Measurements from ENCODE around the gene NDUFB7. TPM values are rescaled to one million over a fixed set of nuclear protein-coding genes. Genes with fewer than 3 reads are reported as not detected.
A peak's percentile ranks its signal among the peaks of the same experiment; 100 is the strongest.

The NDUFB7 gene
- total RNA-seq, 1 donor from 2014 or later = 501 TPM

GRCh38 chr19:14529254-14530004 lies 42.4 kb downstream of the NDUFB7 start, which contains the start of gene TECR:
Gene TECR (plus strand): TSS chr19:14529594. CDS start chr19:14529697, 103 bp downstream.
- Histone ChIP-seq H3K4me3 (peak within 1 kb of the TSS; percentile 82), H3K27ac (replicated peaks) (peak within 1 kb of the TSS; percentile 95), H3K4me1 (peaks cover 49% of the 10 kb centered on the region), H3K27me3 (ENCODE audit: low read depth) (no peaks in the 10 kb centered on the region), H3K36me3 (no peaks in the 10 kb centered on the region), H3K9me3 (replicated peaks) (no peaks in the 10 kb centered on the region)
- peak; percentile 100 for DNase-seq
- intact Hi-C loops (cut with micrococcal nuclease) = no loop called here
- TF ChIP-seq, protein P1, sequence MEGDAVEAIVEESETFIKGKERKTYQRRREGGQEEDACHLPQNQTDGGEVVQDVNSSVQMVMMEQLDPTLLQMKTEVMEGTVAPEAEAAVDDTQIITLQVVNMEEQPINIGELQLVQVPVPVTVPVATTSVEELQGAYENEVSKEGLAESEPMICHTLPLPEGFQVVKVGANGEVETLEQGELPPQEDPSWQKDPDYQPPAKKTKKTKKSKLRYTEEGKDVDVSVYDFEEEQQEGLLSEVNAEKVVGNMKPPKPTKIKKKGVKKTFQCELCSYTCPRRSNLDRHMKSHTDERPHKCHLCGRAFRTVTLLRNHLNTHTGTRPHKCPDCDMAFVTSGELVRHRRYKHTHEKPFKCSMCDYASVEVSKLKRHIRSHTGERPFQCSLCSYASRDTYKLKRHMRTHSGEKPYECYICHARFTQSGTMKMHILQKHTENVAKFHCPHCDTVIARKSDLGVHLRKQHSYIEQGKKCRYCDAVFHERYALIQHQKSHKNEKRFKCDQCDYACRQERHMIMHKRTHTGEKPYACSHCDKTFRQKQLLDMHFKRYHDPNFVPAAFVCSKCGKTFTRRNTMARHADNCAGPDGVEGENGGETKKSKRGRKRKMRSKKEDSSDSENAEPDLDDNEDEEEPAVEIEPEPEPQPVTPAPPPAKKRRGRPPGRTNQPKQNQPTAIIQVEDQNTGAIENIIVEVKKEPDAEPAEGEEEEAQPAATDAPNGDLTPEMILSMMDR (IDR thresholded peaks at IDR 0.05; ENCODE audit: borderline replicate concordance) = no peak

DNA sequence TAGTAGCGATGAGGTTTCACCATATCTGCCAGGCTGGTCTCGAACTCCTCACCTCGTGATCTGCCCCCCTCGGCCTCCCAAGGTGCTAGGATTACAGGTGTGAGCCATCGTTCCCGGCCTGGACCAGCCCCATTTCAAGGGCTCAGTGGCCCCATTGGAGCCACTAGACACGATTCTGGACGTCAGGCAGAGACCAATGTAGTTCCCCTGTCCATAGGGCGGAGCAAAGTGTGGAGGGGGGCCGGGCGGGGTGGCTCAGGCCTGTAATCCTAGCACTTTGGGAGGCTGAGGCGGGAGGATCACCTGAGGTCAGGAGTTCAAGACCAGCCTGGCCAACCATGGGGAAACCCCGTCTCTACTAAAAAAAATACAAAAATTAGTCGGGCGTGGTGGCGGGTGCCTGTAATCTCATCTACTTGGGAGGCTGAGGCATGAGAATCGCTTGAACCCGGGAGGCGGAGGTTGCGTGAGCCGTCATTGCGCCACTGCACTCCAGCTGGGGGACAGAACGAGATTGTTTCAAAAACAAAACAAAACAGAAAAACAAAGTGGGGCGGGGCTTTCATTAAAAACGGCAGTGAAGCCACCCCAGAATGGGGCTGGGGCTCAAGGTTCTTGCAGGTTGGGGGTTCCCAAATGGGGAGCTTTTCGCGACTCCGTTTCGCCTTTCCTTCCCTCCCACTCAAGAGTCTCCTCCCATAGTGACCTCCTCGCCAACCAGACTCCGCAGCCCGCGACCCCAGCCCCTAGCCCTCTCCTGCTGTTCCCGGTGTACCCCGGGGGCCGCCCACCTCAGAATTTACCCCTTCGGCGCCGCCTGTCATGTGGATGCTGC lies 43.2 kb downstream of the NDUFB7 start:
- Histone ChIP-seq H3K9me3 (replicated peaks) (no peaks in the 10 kb centered on the region), H3K27ac (replicated peaks) (peak overlapping the region; percentile 29), H3K36me3 (no peaks in the 10 kb centered on the region), H3K4me3 (peak overlapping the region; percentile 82), H3K27me3 (ENCODE audit: low read depth) (no peaks in the 10 kb centered on the region), H3K4me1 (peaks cover 47% of the 10 kb centered on the region)
- no peak for DNase-seq
- TF ChIP-seq, protein P1 (IDR thresholded peaks at IDR 0.05; ENCODE audit: borderline replicate concordance) = no peak
- intact Hi-C loops (cut with micrococcal nuclease) = no loop called here

GRCh38 chr19:14526423-14526822 lies 45.4 kb downstream of the NDUFB7 start:
- H3K4me3 ChIP-seq = no peak overlapping the region
- H3K9me3 ChIP-seq (replicated peaks) = no peaks in the 10 kb centered on the region
- H3K4me1 ChIP-seq = peaks cover 26% of the 10 kb centered on the region
- no peaks in the 10 kb centered on the region for H3K27me3 ChIP-seq (ENCODE audit: low read depth)
- no peak overlapping the region for H3K27ac ChIP-seq (replicated peaks)
- H3K36me3 ChIP-seq = no peaks in the 10 kb centered on the region
- TF ChIP-seq, protein P1 (IDR thresholded peaks at IDR 0.05; ENCODE audit: borderline replicate concordance) = no peak
- intact Hi-C loops (cut with micrococcal nuclease) = no loop called here
- no peak for DNase-seq

DNA sequence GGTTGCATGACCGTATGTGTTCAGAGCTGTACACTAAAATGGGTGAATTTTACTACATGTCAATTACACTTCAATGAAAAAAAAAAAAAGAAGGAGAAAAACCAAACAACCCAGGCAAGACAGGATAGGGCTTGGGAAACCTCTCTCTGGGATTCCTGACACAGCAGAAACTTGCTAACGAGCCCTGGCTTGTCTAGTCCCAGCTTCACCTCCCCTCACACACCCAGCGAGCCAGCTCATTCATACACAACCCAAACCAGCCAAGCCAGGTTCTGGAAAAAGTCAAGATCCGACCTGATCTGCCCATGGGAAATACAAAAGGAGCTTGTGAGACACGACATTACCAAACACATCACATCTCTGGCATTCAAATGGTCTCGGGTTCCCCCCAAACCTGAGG lies 46.1 kb downstream of the NDUFB7 start:
- Histone ChIP-seq H3K27ac (replicated peaks) (no peak overlapping the region), H3K9me3 (replicated peaks) (no peaks in the 10 kb centered on the region), H3K4me3 (no peak overlapping the region), H3K4me1 (peaks cover 19% of the 10 kb centered on the region), H3K27me3 (ENCODE audit: low read depth) (no peaks in the 10 kb centered on the region), H3K36me3 (no peaks in the 10 kb centered on the region)
- DNase-seq = no peak
- TF ChIP-seq, protein P1 (IDR thresholded peaks at IDR 0.05; ENCODE audit: borderline replicate concordance) = no peak
- intact Hi-C loops (cut with micrococcal nuclease) = no loop called here

DNA sequence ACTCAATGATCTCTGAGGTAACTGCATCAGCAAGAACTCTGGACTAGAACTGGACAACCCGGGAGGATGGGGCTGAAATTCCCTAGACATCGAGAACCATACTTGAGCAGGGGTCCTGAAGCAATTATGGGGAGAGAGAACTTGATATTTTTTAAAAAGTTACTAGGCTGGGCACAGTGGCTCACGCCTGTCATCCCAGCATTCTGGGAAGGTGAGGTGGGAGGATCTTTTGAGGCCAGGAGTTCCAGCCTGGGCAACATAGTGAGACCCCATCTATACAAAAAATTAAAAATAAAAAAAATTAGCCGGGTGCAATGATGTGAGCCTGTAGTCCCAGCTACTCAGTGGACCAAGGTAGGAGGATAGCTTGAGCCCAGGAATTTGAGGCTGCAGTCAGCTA lies 51.3 kb downstream of the NDUFB7 start:
- peaks cover 34% of the 10 kb centered on the region for H3K4me1 ChIP-seq
- H3K4me3 ChIP-seq = no peak overlapping the region
- intact Hi-C loops (cut with micrococcal nuclease) = no loop called here
- H3K27ac ChIP-seq (replicated peaks) = no peak overlapping the region
- no peaks in the 10 kb centered on the region for H3K27me3 ChIP-seq (ENCODE audit: low read depth)
- H3K36me3 ChIP-seq = peaks cover 16% of the 10 kb centered on the region
- no peaks in the 10 kb centered on the region for H3K9me3 ChIP-seq (replicated peaks)
- DNase-seq = no peak
- TF ChIP-seq, protein P1 (IDR thresholded peaks at IDR 0.05; ENCODE audit: borderline replicate concordance) = no peak

Measured in left ventricle myocardium inferior (tissue), 1 donor.